ENCODE results near the gene SLC2A11.

The SLC2A11 gene, protein sequence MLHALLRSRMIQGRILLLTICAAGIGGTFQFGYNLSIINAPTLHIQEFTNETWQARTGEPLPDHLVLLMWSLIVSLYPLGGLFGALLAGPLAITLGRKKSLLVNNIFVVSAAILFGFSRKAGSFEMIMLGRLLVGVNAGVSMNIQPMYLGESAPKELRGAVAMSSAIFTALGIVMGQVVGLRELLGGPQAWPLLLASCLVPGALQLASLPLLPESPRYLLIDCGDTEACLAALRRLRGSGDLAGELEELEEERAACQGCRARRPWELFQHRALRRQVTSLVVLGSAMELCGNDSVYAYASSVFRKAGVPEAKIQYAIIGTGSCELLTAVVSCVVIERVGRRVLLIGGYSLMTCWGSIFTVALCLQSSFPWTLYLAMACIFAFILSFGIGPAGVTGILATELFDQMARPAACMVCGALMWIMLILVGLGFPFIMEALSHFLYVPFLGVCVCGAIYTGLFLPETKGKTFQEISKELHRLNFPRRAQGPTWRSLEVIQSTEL

DNA sequence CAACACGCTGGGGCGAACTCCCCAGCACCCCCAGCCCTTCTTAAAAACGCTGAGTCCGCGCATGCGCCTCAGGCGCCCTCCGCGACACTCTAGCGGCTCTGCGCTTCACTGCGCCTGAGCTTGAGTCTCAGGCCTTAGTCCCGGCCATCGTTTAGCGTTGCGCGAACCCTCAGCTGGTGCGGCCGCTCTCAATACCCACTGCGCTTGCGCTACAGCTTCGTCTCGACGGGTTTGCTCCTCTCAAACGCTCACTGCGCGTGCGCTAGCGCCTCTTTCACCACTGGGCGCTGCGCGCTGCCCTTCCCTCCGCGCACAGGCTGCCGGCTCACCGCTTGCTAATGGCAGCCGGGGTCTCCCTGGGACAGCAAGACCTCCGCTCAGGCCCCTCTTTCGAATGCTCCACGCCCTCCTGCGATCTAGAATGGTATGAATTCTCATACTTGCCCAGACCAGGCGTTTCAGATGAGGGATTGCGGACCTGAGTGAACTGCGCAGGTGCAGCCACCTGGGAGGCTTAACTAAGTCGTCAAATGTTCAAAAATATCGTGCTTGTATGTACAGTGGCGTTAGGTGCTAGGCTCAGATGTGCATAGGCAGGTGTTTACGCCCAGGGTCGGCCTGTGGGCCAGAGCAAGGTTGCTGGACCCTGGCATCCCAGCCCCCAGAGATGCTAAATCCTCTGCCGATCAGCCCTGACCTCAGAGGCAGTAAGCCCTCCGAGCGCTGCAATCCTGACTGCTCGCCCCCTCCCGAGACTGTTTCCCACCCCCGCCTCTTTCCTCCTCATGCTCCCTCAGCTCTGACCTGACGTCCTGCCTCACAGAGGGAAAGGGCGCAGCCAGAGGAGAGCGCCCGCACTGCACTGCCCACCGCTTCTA is at the start of gene SLC2A11:
Gene SLC2A11, plus strand, starts transcription at position 270 of the 878 bp plus-strand sequence. Its CDS starts 125 bp downstream, at position 395.
- Histone ChIP-seq H3K4me1 (ENCODE audit: control insufficient read depth in 5 of 5, insufficient read depth in 5 of 5, low read length in 5 of 5) (peaks cover 2 to 22% (median 20%) of the 10 kb centered on the region in 5 donors), H3K27ac (ENCODE audit: low read depth, low read length) (peak within 1 kb of the TSS; percentile 67), H3K27me3 (ENCODE audit: control insufficient read depth in 5 of 5, insufficient read depth in 4 of 5, low read length in 5 of 5) (no peaks in the 10 kb centered on the region), H3K36me3 (ENCODE audit: control insufficient read depth in 5 of 5, insufficient read depth in 5 of 5, low read length in 5 of 5) (peaks cover 0 to 3% (median 0%) of the 10 kb centered on the region in 5 donors), H3K4me3 (ENCODE audit: low read depth in 1 of 5, low read length in 5 of 5) (peak within 1 kb of the TSS; percentile 71 to 93 (median 84)), H3K9ac (ENCODE audit: low read length in 5 of 5) (peak within 1 kb of the TSS; percentile 72 to 95 (median 85)), H3K9me3 (ENCODE audit: control insufficient read depth in 5 of 5, low read length in 5 of 5) (no peaks in the 10 kb centered on the region)

DNA sequence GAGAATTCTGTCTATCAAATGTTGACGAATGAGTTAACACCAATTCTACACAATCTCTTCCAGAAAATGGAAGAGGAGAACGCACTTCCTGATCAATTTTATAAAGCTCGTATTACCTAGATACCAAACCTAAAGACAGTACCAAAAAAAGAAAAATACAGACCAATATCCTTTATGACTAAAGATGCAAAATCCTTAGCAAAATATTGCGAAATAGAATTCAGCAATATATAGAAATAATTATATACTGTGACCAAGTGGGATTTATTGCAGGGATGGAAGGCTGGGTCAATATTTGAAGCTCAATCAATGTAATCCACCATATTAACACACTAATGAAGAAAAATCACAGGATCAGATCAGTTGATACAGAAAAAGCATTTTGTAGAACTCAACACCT is 45.3 kb upstream of the SLC2A11 start:
- H3K27ac ChIP-seq (ENCODE audit: low read depth, low read length): no peak overlapping the region
- no peaks in the 10 kb centered on the region for H3K9me3 ChIP-seq (ENCODE audit: control insufficient read depth in 5 of 5, low read length in 5 of 5)
- peaks cover 12 to 46% (median 22%) of the 10 kb centered on the region in 5 donors for H3K36me3 ChIP-seq (ENCODE audit: control insufficient read depth in 5 of 5, insufficient read depth in 5 of 5, low read length in 5 of 5)
- H3K9ac ChIP-seq (ENCODE audit: low read length in 5 of 5): no peak overlapping the region
- no peak overlapping the region for H3K4me3 ChIP-seq (ENCODE audit: low read depth in 1 of 5, low read length in 5 of 5)
- H3K27me3 ChIP-seq (ENCODE audit: control insufficient read depth in 5 of 5, insufficient read depth in 4 of 5, low read length in 5 of 5): no peaks in the 10 kb centered on the region
- H3K4me1 ChIP-seq (ENCODE audit: control insufficient read depth in 5 of 5, insufficient read depth in 5 of 5, low read length in 5 of 5): no peaks in the 10 kb centered on the region

DNA sequence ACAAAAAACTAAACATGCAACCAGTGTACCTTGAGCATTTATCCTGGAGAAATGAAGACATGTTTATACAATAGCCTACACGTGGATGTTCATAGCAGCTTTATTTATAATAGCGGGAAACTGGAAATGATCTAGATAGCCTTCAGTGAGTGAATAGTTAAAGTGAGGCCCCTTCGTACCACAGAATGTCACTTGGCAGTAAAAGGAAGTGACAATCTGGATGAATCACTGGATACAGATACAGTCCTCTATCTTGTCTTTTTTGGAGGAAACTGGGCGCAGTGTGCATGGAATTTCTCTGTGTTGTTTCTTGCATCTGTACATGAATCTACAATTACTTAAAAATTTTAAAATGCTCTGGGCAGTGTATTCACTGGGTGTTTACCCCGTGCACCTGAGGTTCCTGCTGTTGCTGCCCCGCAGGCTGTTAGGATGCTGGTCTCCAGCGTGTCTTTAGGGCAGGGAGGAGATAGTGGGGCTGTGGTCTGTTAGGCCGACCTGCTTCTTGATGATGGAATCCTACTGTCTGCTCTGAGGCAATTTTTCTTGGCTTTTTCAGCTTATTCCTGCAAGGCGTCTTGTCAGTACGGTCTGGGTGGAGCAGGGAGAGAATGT is 42.0 kb upstream of the SLC2A11 start:
- Histone ChIP-seq H3K27ac (ENCODE audit: low read depth, low read length) (no peak overlapping the region), H3K27me3 (ENCODE audit: control insufficient read depth in 5 of 5, insufficient read depth in 4 of 5, low read length in 5 of 5) (no peaks in the 10 kb centered on the region), H3K9ac (ENCODE audit: low read length in 5 of 5) (no peak overlapping the region), H3K9me3 (ENCODE audit: control insufficient read depth in 5 of 5, low read length in 5 of 5) (no peaks in the 10 kb centered on the region), H3K4me1 (ENCODE audit: control insufficient read depth in 5 of 5, insufficient read depth in 5 of 5, low read length in 5 of 5) (no peaks in the 10 kb centered on the region), H3K36me3 (ENCODE audit: control insufficient read depth in 5 of 5, insufficient read depth in 5 of 5, low read length in 5 of 5) (peaks cover 13 to 73% (median 39%) of the 10 kb centered on the region in 5 donors), H3K4me3 (ENCODE audit: low read depth in 1 of 5, low read length in 5 of 5) (no peak overlapping the region)

DNA sequence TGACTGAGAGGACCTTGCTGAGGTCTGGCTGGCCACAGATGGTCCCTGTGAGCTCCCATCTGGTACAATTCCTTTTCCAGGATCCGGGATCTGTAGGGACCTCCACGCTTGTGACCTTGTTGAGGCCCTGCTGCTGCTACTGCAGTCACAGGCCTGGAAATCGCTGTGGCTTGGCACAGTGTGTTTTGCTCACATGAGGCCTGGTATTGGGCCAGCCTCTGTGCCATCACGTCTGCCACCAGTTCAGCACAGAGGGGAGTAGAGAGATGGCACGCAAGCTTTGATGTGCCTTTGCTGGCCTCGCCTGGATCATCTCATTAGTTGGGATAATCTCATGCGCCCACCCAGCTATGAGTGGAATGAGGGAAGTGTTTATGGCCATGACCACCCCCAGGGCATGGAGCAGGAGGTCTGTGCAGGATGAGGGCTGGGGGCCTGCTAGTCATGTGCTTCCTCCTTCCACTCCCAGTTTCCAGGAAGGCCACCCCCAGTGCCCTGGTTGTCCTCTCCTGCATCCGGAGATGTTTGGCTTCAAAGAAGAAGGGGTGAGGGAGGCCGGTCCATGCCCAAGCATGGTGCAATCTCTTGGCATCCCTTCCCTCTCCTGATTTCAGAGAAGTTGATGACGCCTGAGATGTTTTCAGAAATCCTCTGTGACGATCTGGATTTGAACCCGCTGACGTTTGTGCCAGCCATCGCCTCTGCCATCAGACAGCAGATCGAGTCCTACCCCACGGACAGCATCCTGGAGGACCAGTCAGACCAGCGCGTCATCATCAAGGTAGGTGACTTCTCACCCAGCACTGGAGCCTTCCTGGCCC is 41.3 kb upstream of the SLC2A11 start:
- Histone ChIP-seq H3K36me3 (ENCODE audit: control insufficient read depth in 5 of 5, insufficient read depth in 5 of 5, low read length in 5 of 5) (peaks cover 8 to 73% (median 46%) of the 10 kb centered on the region in 5 donors), H3K9me3 (ENCODE audit: control insufficient read depth in 5 of 5, low read length in 5 of 5) (no peaks in the 10 kb centered on the region), H3K27ac (ENCODE audit: low read depth, low read length) (no peak overlapping the region), H3K4me1 (ENCODE audit: control insufficient read depth in 5 of 5, insufficient read depth in 5 of 5, low read length in 5 of 5) (no peaks in the 10 kb centered on the region), H3K9ac (ENCODE audit: low read length in 5 of 5) (no peak overlapping the region), H3K27me3 (ENCODE audit: control insufficient read depth in 5 of 5, insufficient read depth in 4 of 5, low read length in 5 of 5) (no peaks in the 10 kb centered on the region), H3K4me3 (ENCODE audit: low read depth in 1 of 5, low read length in 5 of 5) (no peak overlapping the region)

DNA sequence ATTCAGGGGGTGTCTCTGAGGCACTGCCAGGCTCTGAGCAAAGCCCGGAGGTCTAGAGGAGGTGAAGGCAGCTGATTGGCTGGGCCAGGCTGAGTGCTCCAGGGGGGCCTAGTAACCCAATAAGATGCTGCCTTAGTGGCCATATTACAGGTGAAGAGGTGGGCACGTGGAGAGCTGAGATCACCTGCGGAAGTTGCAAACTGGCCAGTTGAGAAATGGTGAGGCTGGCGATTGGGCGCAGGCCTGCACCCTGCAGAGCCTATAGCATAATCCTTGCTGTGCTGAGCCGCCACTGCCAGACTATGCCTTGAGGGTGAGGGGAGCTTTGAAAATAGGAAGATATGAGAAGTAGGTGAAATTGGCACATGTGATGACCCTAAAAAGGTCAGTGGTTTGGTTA is 40.5 kb upstream of the SLC2A11 start:
- Histone ChIP-seq H3K27ac (ENCODE audit: low read depth, low read length) (no peak overlapping the region), H3K36me3 (ENCODE audit: control insufficient read depth in 5 of 5, insufficient read depth in 5 of 5, low read length in 5 of 5) (peaks cover 6 to 74% (median 50%) of the 10 kb centered on the region in 5 donors), H3K27me3 (ENCODE audit: control insufficient read depth in 5 of 5, insufficient read depth in 4 of 5, low read length in 5 of 5) (no peaks in the 10 kb centered on the region)

DNA sequence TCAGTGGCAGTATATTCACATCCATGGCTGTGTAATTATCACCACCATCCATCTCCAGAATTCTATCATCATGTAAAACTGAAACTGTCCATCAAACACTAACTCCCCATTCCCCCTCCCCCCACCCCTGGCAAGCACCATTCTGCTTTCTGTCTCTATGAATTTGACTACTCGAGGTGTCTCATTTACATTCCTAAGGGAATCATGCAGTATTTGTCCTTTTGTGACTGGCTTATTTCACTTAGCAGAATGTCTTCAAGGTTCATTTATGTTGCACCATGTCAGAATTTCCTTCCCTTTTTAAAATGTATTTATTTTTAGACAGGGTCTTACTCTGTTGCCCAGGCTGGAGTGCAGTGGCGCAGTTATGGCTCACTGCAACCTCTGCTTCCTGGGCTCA is 39.1 kb upstream of the SLC2A11 start:
- Histone ChIP-seq H3K27ac (ENCODE audit: low read depth, low read length) (no peak overlapping the region), H3K27me3 (ENCODE audit: control insufficient read depth in 5 of 5, insufficient read depth in 4 of 5, low read length in 5 of 5) (no peaks in the 10 kb centered on the region), H3K4me1 (ENCODE audit: control insufficient read depth in 5 of 5, insufficient read depth in 5 of 5, low read length in 5 of 5) (peaks cover 0 to 18% (median 16%) of the 10 kb centered on the region in 5 donors), H3K4me3 (ENCODE audit: low read depth in 1 of 5, low read length in 5 of 5) (no peak overlapping the region), H3K36me3 (ENCODE audit: control insufficient read depth in 5 of 5, insufficient read depth in 5 of 5, low read length in 5 of 5) (peaks cover 2 to 81% (median 62%) of the 10 kb centered on the region in 5 donors), H3K9me3 (ENCODE audit: control insufficient read depth in 5 of 5, low read length in 5 of 5) (no peaks in the 10 kb centered on the region), H3K9ac (ENCODE audit: low read length in 5 of 5) (no peak overlapping the region)

More for the DNA sequence above, 40.5 kb upstream of the SLC2A11 start:
- peaks cover 0 to 5% (median 4%) of the 10 kb centered on the region in 5 donors for H3K4me1 ChIP-seq (ENCODE audit: control insufficient read depth in 5 of 5, insufficient read depth in 5 of 5, low read length in 5 of 5)
- H3K9ac ChIP-seq (ENCODE audit: low read length in 5 of 5): no peak overlapping the region
- H3K9me3 ChIP-seq (ENCODE audit: control insufficient read depth in 5 of 5, low read length in 5 of 5): no peaks in the 10 kb centered on the region
- no peak overlapping the region for H3K4me3 ChIP-seq (ENCODE audit: low read depth in 1 of 5, low read length in 5 of 5)

DNA sequence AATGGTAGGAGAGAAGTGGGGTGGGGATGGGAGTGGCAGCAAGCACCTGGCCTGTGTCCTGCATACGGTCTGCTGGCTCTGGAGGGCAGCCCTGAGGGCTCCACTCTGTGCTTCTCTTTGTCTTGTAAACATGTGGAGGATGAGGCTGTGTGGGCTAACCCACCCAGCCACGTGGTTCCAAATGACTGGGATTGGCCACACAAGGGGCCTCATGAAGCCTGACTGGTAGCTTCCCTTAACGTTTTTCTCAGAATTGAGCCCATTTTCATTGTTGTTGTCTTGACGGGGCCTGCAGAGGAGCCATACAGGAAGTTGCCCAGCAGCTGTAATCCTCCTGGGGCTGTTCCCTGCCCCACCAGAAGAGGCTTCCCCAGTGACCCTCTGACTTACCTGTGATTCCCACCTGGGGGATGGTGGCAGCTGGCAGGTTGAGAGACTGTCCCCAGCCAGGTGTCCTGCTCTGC is 36.9 kb upstream of the SLC2A11 start:
- H3K27ac ChIP-seq (ENCODE audit: low read depth, low read length): no peak overlapping the region
- H3K4me1 ChIP-seq (ENCODE audit: control insufficient read depth in 5 of 5, insufficient read depth in 5 of 5, low read length in 5 of 5): peaks cover 0 to 19% (median 18%) of the 10 kb centered on the region in 5 donors
- no peaks in the 10 kb centered on the region for H3K9me3 ChIP-seq (ENCODE audit: control insufficient read depth in 5 of 5, low read length in 5 of 5)
- no peak overlapping the region for H3K4me3 ChIP-seq (ENCODE audit: low read depth in 1 of 5, low read length in 5 of 5)
- no peaks in the 10 kb centered on the region for H3K27me3 ChIP-seq (ENCODE audit: control insufficient read depth in 5 of 5, insufficient read depth in 4 of 5, low read length in 5 of 5)
- peaks cover 2 to 93% (median 76%) of the 10 kb centered on the region in 5 donors for H3K36me3 ChIP-seq (ENCODE audit: control insufficient read depth in 5 of 5, insufficient read depth in 5 of 5, low read length in 5 of 5)
- H3K9ac ChIP-seq (ENCODE audit: low read length in 5 of 5): no peak overlapping the region

DNA sequence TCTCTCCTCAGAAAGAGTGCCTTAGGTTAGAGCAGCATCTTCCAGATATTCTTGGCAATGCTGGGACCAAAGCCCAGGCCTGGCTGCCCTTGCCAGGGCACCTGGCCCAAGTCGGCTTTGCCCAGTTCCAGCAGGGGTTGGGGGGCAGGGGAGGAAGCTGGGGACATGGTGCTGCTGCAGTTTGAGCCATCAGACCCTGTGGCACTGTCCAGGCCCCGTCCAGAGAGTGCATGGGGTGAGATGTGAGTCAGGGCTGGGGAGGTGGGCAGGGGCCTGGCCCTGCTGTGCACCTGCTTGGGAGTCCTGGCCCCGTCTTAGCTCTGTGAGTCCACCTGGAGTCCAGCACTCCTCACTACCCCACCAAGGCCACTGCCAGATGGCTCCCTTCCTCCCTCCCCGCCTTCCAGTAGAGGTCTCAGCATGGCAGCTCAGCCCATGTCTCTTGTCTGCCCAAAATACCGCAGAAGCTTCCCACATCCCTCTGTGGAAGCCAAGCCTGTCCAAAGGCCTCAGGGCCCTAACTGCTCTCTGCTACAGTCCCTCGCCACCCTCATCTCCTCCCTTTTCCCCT is 35.5 kb upstream of the SLC2A11 start:
- Histone ChIP-seq H3K9ac (ENCODE audit: low read length in 5 of 5) (peak overlapping the region in 1 of 5 donors; percentile 64), H3K27me3 (ENCODE audit: control insufficient read depth in 5 of 5, insufficient read depth in 4 of 5, low read length in 5 of 5) (no peaks in the 10 kb centered on the region), H3K36me3 (ENCODE audit: control insufficient read depth in 5 of 5, insufficient read depth in 5 of 5, low read length in 5 of 5) (peaks cover 2 to 93% (median 76%) of the 10 kb centered on the region in 5 donors), H3K4me1 (ENCODE audit: control insufficient read depth in 5 of 5, insufficient read depth in 5 of 5, low read length in 5 of 5) (peaks cover 3 to 27% (median 25%) of the 10 kb centered on the region in 5 donors), H3K4me3 (ENCODE audit: low read depth in 1 of 5, low read length in 5 of 5) (no peak overlapping the region), H3K27ac (ENCODE audit: low read depth, low read length) (peak overlapping the region; percentile 11), H3K9me3 (ENCODE audit: control insufficient read depth in 5 of 5, low read length in 5 of 5) (no peaks in the 10 kb centered on the region)
